ENCODE results near the gene RNF224.
"Not testable (repeated sequence)": the region's sequence is repeated elsewhere in the genome, so short reads cannot be mapped to it uniquely, and the experiment has no call there.

DNA sequence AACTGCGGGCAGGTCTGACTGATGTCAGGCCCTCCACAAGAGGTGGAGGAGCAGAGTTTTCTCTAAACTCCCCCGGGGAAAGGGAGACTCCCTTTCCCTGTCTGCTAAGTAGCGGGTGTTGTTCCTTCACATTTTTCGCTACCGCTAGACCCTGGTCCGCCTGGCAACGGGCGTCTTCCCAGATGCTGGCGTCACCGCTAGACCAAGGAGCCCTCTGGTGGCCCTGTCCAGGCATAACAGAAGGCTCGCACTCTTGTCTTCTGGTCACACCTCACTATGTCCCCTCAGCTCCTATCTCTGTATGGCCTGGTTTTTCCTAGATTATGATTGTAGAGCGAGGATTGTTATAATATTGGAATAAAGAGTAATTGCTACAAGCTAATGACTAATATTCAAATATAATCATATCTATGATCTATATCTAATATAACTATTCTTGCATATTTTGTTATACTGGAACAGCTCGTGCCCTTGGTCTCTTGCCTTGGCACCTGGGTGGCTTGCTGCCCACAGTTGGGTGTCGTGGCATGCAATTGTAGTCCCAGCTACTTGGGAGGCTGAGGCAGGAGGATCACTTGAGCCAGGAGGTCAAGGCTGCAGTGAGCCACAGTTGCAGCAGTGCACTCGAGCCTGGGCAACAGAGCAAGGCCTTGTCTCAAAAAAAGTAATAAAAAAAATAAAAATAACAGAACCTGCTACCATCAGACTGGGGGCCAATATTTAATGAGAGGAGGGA, 35.0 kb downstream of the RNF224 start:
- TF ChIP-seq POLR2AphosphoS5 (IDR thresholded peaks at IDR 0.05); EP300 (conservative IDR thresholded peaks at IDR 0.05; ENCODE audit: poor library complexity, severe bottlenecking): not testable (repeated sequence)
- TF ChIP-seq CTCF (IDR thresholded peaks at IDR 0.05; ENCODE audit: poor library complexity, severe bottlenecking) = peak; percentile 56
